IMR-90 (cell line): ENCODE results near the gene LARP1B. TPM values are rescaled to one million over a fixed set of nuclear protein-coding genes. Genes with fewer than 3 reads are reported as not detected.
"Not testable (repeated sequence)": the region's sequence is repeated elsewhere in the genome, so short reads cannot be mapped to it uniquely, and the experiment has no call there.

Experiments used
- ATAC-seq: fragments of 200-7000 bp; cut with Tn5 transposase; 2 replicates; pipeline ENCODE4 v1.9.1; 2020; ENCODE audit warnings: low read depth, mild to moderate bottlenecking, moderate library complexity
- BruUV-seq: library from RNA; stranded (reverse); fragments of 400-500 nt; replicated peaks from 2 replicates; lab custom pipeline; 2021; lab: Mats Ljungman, UMichigan
- CTCF ChIA-PET: fragments of 300-600 bp; formaldehyde crosslinking; extraction: SDS; loops from one replicate; lab custom pipeline; 2021; ENCODE audit warnings: antibody characterized with exemption; lab: Yijun Ruan, JAX
- POLR2A ChIA-PET: fragments of 300-600 bp; sonication (Branson Sonifier 250); formaldehyde crosslinking; loops from one replicate; lab custom pipeline; 2022; ENCODE audit warnings: antibody characterized with exemption; ENCODE audit not compliant: unreplicated experiment; lab: Charles Lee
- DNase-seq: peaks from one replicate; pipeline ENCODE4 v3.0.0; 2013
- H2AFZ ChIP-seq: replicated peaks from 2 replicates; pipeline ENCODE3; 2013; ENCODE audit warnings: low read length, mild to moderate bottlenecking; ENCODE audit not compliant: poor library complexity
- H2AK5ac ChIP-seq: 2 replicates; pipeline ENCODE4 v1.6.1; 2013; ENCODE audit warnings: low read depth, low read length, inconsistent platforms
- H2AK9ac ChIP-seq: replicated peaks from 2 replicates; pipeline ENCODE3; 2013; ENCODE audit warnings: mild to moderate bottlenecking, low read depth, low read length, moderate library complexity; ENCODE audit not compliant: poor library complexity
- H2BK120ac ChIP-seq: 2 replicates; pipeline ENCODE4 v1.6.1; 2013; ENCODE audit warnings: low read depth, low read length, inconsistent platforms
- H2BK15ac ChIP-seq: 3 replicates; pipeline ENCODE4 v1.6.1; 2013; ENCODE audit warnings: low read depth, low read length, inconsistent platforms
- H2BK20ac ChIP-seq: 2 replicates; pipeline ENCODE4 v1.6.1; 2013; ENCODE audit warnings: low read depth, mild to moderate bottlenecking, inconsistent platforms, low read length, moderate library complexity
- H2BK5ac ChIP-seq: 2 replicates; pipeline ENCODE4 v1.6.1; 2013; ENCODE audit warnings: mild to moderate bottlenecking, low read depth, low read length, inconsistent platforms; ENCODE audit not compliant: poor library complexity, severe bottlenecking
- H3K14ac ChIP-seq: replicated peaks from 2 replicates; pipeline ENCODE4 v1.6.1; 2013; ENCODE audit warnings: low read depth, low read length, inconsistent platforms
- H3K18ac ChIP-seq: 2 replicates; pipeline ENCODE4 v1.6.1; 2013; ENCODE audit warnings: low read depth, low read length, control low read depth
- H3K23ac ChIP-seq: 2 replicates; pipeline ENCODE4 v1.6.1; 2013; ENCODE audit warnings: low read depth, low read length, inconsistent platforms
- H3K27ac ChIP-seq: 2 replicates; pipeline ENCODE4 v1.5.1; 2013; ENCODE audit warnings: mild to moderate bottlenecking, control low read depth, low read length; ENCODE audit not compliant: insufficient read depth
- H3K27me3 ChIP-seq: 2 replicates; pipeline ENCODE4 v1.6.1; 2013; ENCODE audit warnings: low read length; ENCODE audit not compliant: control insufficient read depth, insufficient read depth
- H3K36me3 ChIP-seq: 2 replicates; pipeline ENCODE4 v1.6.1; 2013; ENCODE audit warnings: low read length, mixed read lengths; ENCODE audit not compliant: control insufficient read depth, insufficient read depth
- H3K4ac ChIP-seq: 2 replicates; pipeline ENCODE4 v1.6.1; 2013; ENCODE audit warnings: low read depth, low read length, inconsistent platforms
- H3K4me1 ChIP-seq: 2 replicates; pipeline ENCODE4 v1.6.1; 2013; ENCODE audit warnings: low read length, mixed read lengths; ENCODE audit not compliant: control insufficient read depth, insufficient read depth
- H3K4me2 ChIP-seq: 2 replicates; pipeline ENCODE4 v1.6.1; 2013; ENCODE audit warnings: low read depth, mild to moderate bottlenecking, control low read depth, low read length, moderate library complexity
- H3K4me3 ChIP-seq: 2 replicates; pipeline ENCODE4 v1.5.1; 2013; ENCODE audit warnings: low read depth, mild to moderate bottlenecking, control low read depth, low read length, moderate library complexity; ENCODE audit not compliant: insufficient read depth
- H3K56ac ChIP-seq: 2 replicates; pipeline ENCODE4 v1.6.1; 2013; ENCODE audit warnings: low read length, inconsistent platforms; ENCODE audit not compliant: insufficient read depth; ENCODE audit errors: extremely low read depth
- H3K79me1 ChIP-seq, 2 experiments: 2 replicates each; pipeline ENCODE4 v1.6.1; 2013; ENCODE audit warnings: low read length in 2 of 2, inconsistent platforms in 1 of 2, low read depth in 1 of 2
- H3K9ac ChIP-seq: 2 replicates; pipeline ENCODE4 v1.6.1; 2013; ENCODE audit warnings: low read depth, low read length, control low read depth
- H3K9me1 ChIP-seq: 2 replicates; pipeline ENCODE4 v1.6.1; 2013; ENCODE audit warnings: low read length, inconsistent platforms; ENCODE audit not compliant: insufficient read depth
- H3K9me3 ChIP-seq: 2 replicates; pipeline ENCODE4 v1.6.1; 2013; ENCODE audit warnings: low read length; ENCODE audit not compliant: control insufficient read depth, insufficient read depth
- H4K20me1 ChIP-seq: 2 replicates; pipeline ENCODE4 v1.6.1; 2013; ENCODE audit warnings: low read length, inconsistent platforms; ENCODE audit not compliant: insufficient read depth
- H4K5ac ChIP-seq: 2 replicates; pipeline ENCODE4 v1.6.1; 2013; ENCODE audit warnings: mild to moderate bottlenecking, low read depth, low read length, control low read depth
- H4K8ac ChIP-seq, 2 experiments: 2 replicates each; pipeline ENCODE4 v1.6.1; 2013; ENCODE audit warnings: low read depth in 2 of 2, low read length in 2 of 2, control low read depth in 1 of 2, inconsistent platforms in 1 of 2
- H4K91ac ChIP-seq: 2 replicates; pipeline ENCODE4 v1.6.1; 2013; ENCODE audit warnings: low read depth, low read length, inconsistent platforms; ENCODE audit not compliant: insufficient read depth
- WGBS, 2 experiments: methylation state at CpG; one replicate each; pipeline versions ENCODE4 v1.1.5 to v1.1.7; 2013; ENCODE audit warnings: missing lambda C conversion rate in 2 of 2; ENCODE audit not compliant: insufficient read length in 1 of 2; ENCODE audit errors: extremely low coverage in 2 of 2; 5-methylcytosine and 5-hydroxymethylcytosine counted together
- dilution Hi-C: fragments of 300-500 bp; cut with HindIII; formaldehyde crosslinking; loops from one replicate; pipeline ENCODE4 v1.14.3; 2018; ENCODE audit warnings: low sequenced_read_pairs; ENCODE audit not compliant: unreplicated experiment
- in situ Hi-C: fragments of 300-500 bp; cut with MboI; formaldehyde crosslinking; loops from 3 replicates; pipeline ENCODE4 v1.14.3; 2019; ENCODE audit warnings: low sequenced_read_pairs, inconsistent platforms, mixed read lengths
- intact Hi-C: fragments of 100-400 bp; cut with micrococcal nuclease; formaldehyde crosslinking; loops from 2 replicates; pipeline ENCODE4 v1.10.0; 2022
- polyA plus RNA-seq, 3 experiments: library from polyadenylated mRNA; depleted of rRNA; stranded (reverse); fragments of >200 nt; gene quantifications; 2 replicates each; pipeline ENCODE4 v1.2.3, GENCODE V29; 2012; ENCODE audit warnings: low replicate concordance in 1 of 3
- total RNA-seq: library from RNA; depleted of rRNA; stranded (reverse); fragments of >200 nt; gene quantifications from 2 replicates; pipeline ENCODE4 v1.2.3, GENCODE V29; 2012

Gene LARP1B
- total and polyA plus RNA-seq, 2 of the 4 experiments (the other 2 are of a cell fraction): 8.8 to 11.1 TPM

GRCh38 chr4:128047514-128047913, 13.6 kb upstream of the LARP1B start:
- WGBS, 2 experiments: 94% methylated on average over 7 of the region's 34 CpGs; no CpG with 5 or more reads in 1 of the 2 experiments
- H3K4ac ChIP-seq, BruUV-seq, H4K20me1 ChIP-seq, H3K9me3 ChIP-seq, CTCF ChIA-PET, H2AFZ ChIP-seq, H2AK5ac ChIP-seq, H2BK5ac ChIP-seq, intact Hi-C loops, H3K27me3 ChIP-seq, H3K9ac ChIP-seq, H3K9me1 ChIP-seq, H3K56ac ChIP-seq, DNase-seq, H4K91ac ChIP-seq, H4K5ac ChIP-seq, H3K14ac ChIP-seq, H3K23ac ChIP-seq, dilution Hi-C loops, H2BK20ac ChIP-seq, H3K18ac ChIP-seq, H3K27ac ChIP-seq, H2AK9ac ChIP-seq, ATAC-seq, H3K4me1 ChIP-seq, H3K36me3 ChIP-seq, in situ Hi-C loops, H2BK15ac ChIP-seq, H3K79me1 ChIP-seq, POLR2A ChIA-PET, H4K8ac ChIP-seq, H3K4me2 ChIP-seq, H3K4me3 ChIP-seq, H2BK120ac ChIP-seq: not testable (repeated sequence)

GRCh38 chr4:128051229-128051628, 9.9 kb upstream of the LARP1B start:
- DNase-seq, H2AFZ ChIP-seq, in situ Hi-C loops: not testable (repeated sequence)

More at GRCh38 chr4:128051229-128051628, 9.9 kb upstream of the LARP1B start:
- H2BK20ac ChIP-seq, H4K5ac ChIP-seq, H2BK120ac ChIP-seq, H3K27ac ChIP-seq, H3K4me2 ChIP-seq, BruUV-seq, H3K9ac ChIP-seq, H3K4me1 ChIP-seq, POLR2A ChIA-PET, H3K18ac ChIP-seq, H3K9me3 ChIP-seq, H3K4me3 ChIP-seq, H4K20me1 ChIP-seq, H4K8ac ChIP-seq, H2BK15ac ChIP-seq, H3K27me3 ChIP-seq, H3K23ac ChIP-seq, H3K36me3 ChIP-seq, ATAC-seq, H3K4ac ChIP-seq, H2AK9ac ChIP-seq, dilution Hi-C loops, H3K56ac ChIP-seq, H3K79me1 ChIP-seq, H2AK5ac ChIP-seq, H3K9me1 ChIP-seq, H3K14ac ChIP-seq, intact Hi-C loops, H4K91ac ChIP-seq, H2BK5ac ChIP-seq: not testable (repeated sequence)
- WGBS, 2 experiments: no CpG with 5 or more reads among the region's 10 CpGs
- CTCF ChIA-PET: interaction anchor here (0.6 to 0.7 kb wide), 2 partner anchors 129 to 287 kb away, joined by 3 read pairs; no protein-coding TSS in a partner anchor
